HEK293T (cell line): ENCODE data around the gene NKX1-2.

Experiments
- ARNT ChIP-seq: fragments of 450-650 bp; IDR thresholded peaks from 2 replicates; pipeline ENCODE4 v1.6.1; 2017; ENCODE audit warnings: mild to moderate bottlenecking
- BHLHE40 ChIP-seq: fragments of 450-650 bp; IDR thresholded peaks from 2 replicates; pipeline ENCODE4 v1.6.1; 2016; ENCODE audit warnings: mild to moderate bottlenecking, moderate library complexity, borderline replicate concordance
- ELF4 ChIP-seq: fragments of 450-650 bp; IDR thresholded peaks from 2 replicates; pipeline ENCODE4 v1.6.1; 2017; ENCODE audit warnings: antibody characterized with exemption
- FOXA1 ChIP-seq: fragments of 450-650 bp; IDR thresholded peaks from 2 replicates; pipeline ENCODE4 v1.6.1; 2016; ENCODE audit warnings: mild to moderate bottlenecking
- FOXK2 ChIP-seq: fragments of 450-650 bp; IDR thresholded peaks from 2 replicates; pipeline ENCODE4 v1.6.1; 2016; ENCODE audit warnings: mild to moderate bottlenecking
- FOXM1 ChIP-seq: fragments of 450-650 bp; IDR thresholded peaks from 2 replicates; pipeline ENCODE4 v1.6.1; 2017; ENCODE audit warnings: mild to moderate bottlenecking, borderline replicate concordance
- LEF1 ChIP-seq: fragments of 450-650 bp; IDR thresholded peaks from 2 replicates; pipeline ENCODE4 v1.6.1; 2017; ENCODE audit warnings: mild to moderate bottlenecking, borderline replicate concordance
- NFRKB ChIP-seq: fragments of 450-650 bp; IDR thresholded peaks from 2 replicates; pipeline ENCODE4 v1.6.1; 2016; ENCODE audit warnings: mild to moderate bottlenecking, moderate library complexity
- PKNOX1 ChIP-seq: fragments of 450-650 bp; IDR thresholded peaks from 2 replicates; pipeline ENCODE4 v1.6.1; 2016
- SP1 ChIP-seq: fragments of 450-650 bp; IDR thresholded peaks from 2 replicates; pipeline ENCODE4 v1.6.1; 2017
- SUZ12 ChIP-seq: fragments of 450-650 bp; IDR thresholded peaks from 2 replicates; pipeline ENCODE4 v1.6.1; 2016; ENCODE audit warnings: mild to moderate bottlenecking
- ZNF384 ChIP-seq: fragments of 450-650 bp; IDR thresholded peaks from 2 replicates; pipeline ENCODE4 v1.6.1; 2016

- TF ChIP-seq ZNF384 (no peak), ELF4 (no peak), FOXM1 (no peak), SP1 (no peak), FOXK2 (no peak), BHLHE40 (no peak), FOXA1 (no peak), ARNT (no peak), SUZ12 (no peak), LEF1 (no peak), NFRKB (no peak), PKNOX1 (no peak)
Observed at GRCh38 chr10:124481717-124482116, 31.9 kb upstream of the NKX1-2 start.
